Jurkat, Clone E6-1 (cell line): Measurements from ENCODE around the gene SYVN1.

Source experiments
- DNase-seq: peaks from one replicate; pipeline ENCODE4 v3.0.0-alpha.2; 2011; ENCODE audit warnings: low read depth, low spot score
- H3K4me3 ChIP-seq: 2 replicates; pipeline ENCODE4 v1.5.1; 2011; ENCODE audit warnings: mild to moderate bottlenecking, low read length, control low read depth, moderate library complexity

SYVN1 gene

GRCh38 chr11:65116370-65117205 is 17.7 kb downstream of the SYVN1 start:
- no peak for DNase-seq
- H3K4me3 ChIP-seq, result peak overlapping the region; percentile 82

GRCh38 chr11:65115361-65116082 is 18.8 kb downstream of the SYVN1 start:
- DNase-seq, result no peak
- no peak overlapping the region for H3K4me3 ChIP-seq

GRCh38 chr11:65114538-65115171 is 19.7 kb downstream of the SYVN1 start:
- no peak for DNase-seq
- H3K4me3 ChIP-seq, result no peak overlapping the region

- H3K4me3 ChIP-seq, result no peak overlapping the region
- DNase-seq, result no peak
Measured at GRCh38 chr11:65113839-65114238, 20.5 kb downstream of the SYVN1 start.

- peak overlapping the region; percentile 70 for H3K4me3 ChIP-seq
Measured at GRCh38 chr11:65113361-65113756, 21.0 kb downstream of the SYVN1 start.

GRCh38 chr11:65112546-65113360 is 21.6 kb downstream of the SYVN1 start:
- peak overlapping the region; percentile 70 for H3K4me3 ChIP-seq
- DNase-seq, result peak; percentile 64

More at GRCh38 chr11:65113361-65113756, 21.0 kb downstream of the SYVN1 start:
- no peak for DNase-seq

GRCh38 chr11:65111744-65112545 is 22.4 kb downstream of the SYVN1 start, which contains the start of gene TM7SF2:
Gene TM7SF2, plus strand, starts transcription at chr11:65111872. Its CDS starts 144 bp downstream, at chr11:65112016.
- peak within 1 kb of the TSS; percentile 70 for H3K4me3 ChIP-seq
- DNase-seq, result peak; percentile 87

GRCh38 chr11:65111159-65111743 is 23.1 kb downstream of the SYVN1 start:
- H3K4me3 ChIP-seq, result no peak overlapping the region
- no peak for DNase-seq

GRCh38 chr11:65110354-65110861 is 23.9 kb downstream of the SYVN1 start:
- DNase-seq, result peak; percentile 83
- H3K4me3 ChIP-seq, result no peak overlapping the region

- no peak for DNase-seq
- H3K4me3 ChIP-seq, result no peak overlapping the region
Measured at GRCh38 chr11:65109231-65110198, 24.8 kb downstream of the SYVN1 start.

GRCh38 chr11:65108469-65109123 is 25.7 kb downstream of the SYVN1 start:
- H3K4me3 ChIP-seq, result no peak overlapping the region
- no peak for DNase-seq

GRCh38 chr11:65107751-65108468 is 26.4 kb downstream of the SYVN1 start:
- no peak overlapping the region for H3K4me3 ChIP-seq
- DNase-seq, result no peak

GRCh38 chr11:65107078-65107477 is 27.2 kb downstream of the SYVN1 start:
- H3K4me3 ChIP-seq, result no peak overlapping the region
- DNase-seq, result no peak

- no peak overlapping the region for H3K4me3 ChIP-seq
- no peak for DNase-seq
Measured at GRCh38 chr11:65104628-65105027, 29.7 kb downstream of the SYVN1 start.

GRCh38 chr11:65103476-65103875 is 30.8 kb downstream of the SYVN1 start:
- H3K4me3 ChIP-seq, result no peak overlapping the region
- no peak for DNase-seq
